HG02623 (cell line): ENCODE results near the gene SAMD9.
A peak's percentile ranks its signal among the peaks of the same experiment; 100 is the strongest.
"Not testable (repeated sequence)": the region's sequence is repeated elsewhere in the genome, so short reads cannot be mapped to it uniquely, and the experiment has no call there.

Experiments
- ATAC-seq: cut with Tn5 transposase; IDR thresholded peaks from one replicate; pipeline ENCODE4 v1.9.1; 2021; ENCODE audit warnings: moderate library complexity; ENCODE audit not compliant: unreplicated experiment

Gene SAMD9

GRCh38 chr7:93117852-93118530 lies at the start of gene SAMD9:
TSS of gene SAMD9 (minus strand) at chr7:93117979. CDS start at chr7:93106097, 11,882 bp downstream.
- peak; percentile 99 for ATAC-seq

- peak; percentile 98 for ATAC-seq
These were observed 47.7 kb upstream of the SAMD9 start for GRCh38 chr7:93165447-93165846.

- ATAC-seq: no peak
These were observed 47.0 kb upstream of the SAMD9 start for GRCh38 chr7:93164766-93165165.

GRCh38 chr7:93161181-93161762 lies 43.5 kb upstream of the SAMD9 start:
- no peak for ATAC-seq

- ATAC-seq: no peak
These were observed 42.6 kb upstream of the SAMD9 start for GRCh38 chr7:93160410-93160809.

- no peak for ATAC-seq
These were observed 41.7 kb upstream of the SAMD9 start for GRCh38 chr7:93159490-93159889.

GRCh38 chr7:93156884-93157283 lies 39.1 kb upstream of the SAMD9 start:
- no peak for ATAC-seq

GRCh38 chr7:93150200-93150835 lies 32.5 kb upstream of the SAMD9 start:
- ATAC-seq: no peak

- no peak for ATAC-seq
These were observed 30.9 kb upstream of the SAMD9 start for GRCh38 chr7:93148727-93149126.

GRCh38 chr7:93148144-93148543 lies 30.4 kb upstream of the SAMD9 start, which contains the start of gene SAMD9L:
TSS of gene SAMD9L (minus strand) at chr7:93148385. CDS start at chr7:93135971, 12,414 bp downstream.
- ATAC-seq: peak; percentile 70

- ATAC-seq: peak; percentile 80
These were observed 29.6 kb upstream of the SAMD9 start for GRCh38 chr7:93147363-93147762.

GRCh38 chr7:93146472-93147141 lies 28.8 kb upstream of the SAMD9 start:
- no peak for ATAC-seq

- no peak for ATAC-seq
These were observed 28.3 kb upstream of the SAMD9 start for GRCh38 chr7:93146036-93146435.

- ATAC-seq: no peak
These were observed 27.6 kb upstream of the SAMD9 start for GRCh38 chr7:93145354-93145753.

GRCh38 chr7:93142127-93142526 lies 24.3 kb upstream of the SAMD9 start:
- no peak for ATAC-seq

GRCh38 chr7:93140582-93141191 lies 22.9 kb upstream of the SAMD9 start:
- no peak for ATAC-seq

- no peak for ATAC-seq
These were observed 20.8 kb upstream of the SAMD9 start for GRCh38 chr7:93138576-93138975.

- ATAC-seq: no peak
These were observed 15.2 kb upstream of the SAMD9 start for GRCh38 chr7:93133005-93133404.

GRCh38 chr7:93132216-93132615 lies 14.4 kb upstream of the SAMD9 start:
- ATAC-seq: no peak

- not testable (repeated sequence) for ATAC-seq
These were observed 9.2 kb upstream of the SAMD9 start for GRCh38 chr7:93126954-93127353.

- not testable (repeated sequence) for ATAC-seq
These were observed 5.8 kb upstream of the SAMD9 start for GRCh38 chr7:93123532-93123931.
